ENCODE measurements around the gene CEMIP2. TPM values are rescaled to one million over a fixed set of nuclear protein-coding genes. Genes with fewer than 3 reads are reported as not detected.
A peak's percentile ranks its signal among the peaks of the same experiment; 100 is the strongest.

CEMIP2 gene
- total and polyA plus RNA-seq, 2 of the 13 experiments (the other 11 are each of a cell fraction or from before 2014, with no cell fraction given): 94.3 to 128 TPM

- TF ChIP-seq REST (IDR thresholded peaks at IDR 0.05; ENCODE audit: borderline replicate concordance in 1 of 2, low read depth in 1 of 2, low read length in 2 of 2) (peak in 1 of 2 experiments; percentile 65; a peak in 1 of 4 replicates), SIN3A (IDR thresholded peaks at IDR 0.05; ENCODE audit: borderline replicate concordance, low read depth, low read length) (peak; percentile 35; the same call in 1 of the 2 replicates), SNAPC5 (CRISPR knock-in tag; IDR thresholded peaks at IDR 0.05; ENCODE audit: borderline replicate concordance) (0 out of 2 replicates have a peak, but pooled peaks have one; percentile 23), UBTF (CRISPR knock-in tag; IDR thresholded peaks at IDR 0.05) (peak; percentile 84), MTF2 (CRISPR knock-in tag; IDR thresholded peaks at IDR 0.05; ENCODE audit: borderline replicate concordance) (no peak; the same call in 1 of the 2 replicates), ZNF615 (CRISPR knock-in tag; IDR thresholded peaks at IDR 0.05; ENCODE audit: borderline replicate concordance) (0 out of 2 replicates have a peak, but pooled peaks have one; percentile 86), ZEB1 (IDR thresholded peaks at IDR 0.05; ENCODE audit: insufficient replicate concordance, low read depth) (peak; percentile 53), HNRNPLL (IDR thresholded peaks at IDR 0.05; ENCODE audit: low read depth, low read length, poor library complexity, severe bottlenecking) (peak; percentile 72), ZBTB38 (CRISPR knock-in tag; IDR thresholded peaks at IDR 0.05) (no peak; the same call in 1 of the 2 replicates), ZNF331 (CRISPR knock-in tag; IDR thresholded peaks at IDR 0.05) (peak; percentile 50; the same call in 1 of the 2 replicates), SP4 (CRISPR knock-in tag; IDR thresholded peaks at IDR 0.05) (peak; percentile 54), HNF1A (IDR thresholded peaks at IDR 0.05; ENCODE audit: low read depth) (no peak), HNF1A (CRISPR knock-in tag; IDR thresholded peaks at IDR 0.05; ENCODE audit: borderline replicate concordance) (peak; percentile 73; the same call in 1 of the 2 replicates), ZNF20 (CRISPR knock-in tag; IDR thresholded peaks at IDR 0.05) (peak; percentile 54; the same call in 1 of the 2 replicates), TCF7L2 (IDR thresholded peaks at IDR 0.05; ENCODE audit: low read depth, low read length) (no peak), ZNF530 (CRISPR knock-in tag; IDR thresholded peaks at IDR 0.05; ENCODE audit: low read depth) (no peak), ATRX (CRISPR knock-in tag; IDR thresholded peaks at IDR 0.05; ENCODE audit: borderline replicate concordance) (no peak), ZNF772 (CRISPR knock-in tag; IDR thresholded peaks at IDR 0.05) (no peak)
These were observed at the start of gene CEMIP2 (continued) for GRCh38 chr9:71768388-71769174.
